HEK293 (cell line): Measurements from ENCODE around the gene UROD.

ENCODE experiments used
- CTCF ChIA-PET: fragments of 350-600 bp; formaldehyde crosslinking; extraction: SDS; loops from one replicate; lab custom pipeline; 2021; ENCODE audit warnings: antibody characterized with exemption; lab: Yijun Ruan, JAX
- POLR2A ChIA-PET: fragments of 300-600 bp; formaldehyde crosslinking; extraction: SDS; loops from one replicate; lab custom pipeline; 2020; ENCODE audit warnings: antibody characterized with exemption, inconsistent platforms; lab: Yijun Ruan, JAX
- H3K27ac ChIP-seq: fragments of 200-500 bp; sonication (Bioruptor generic); 2 replicates; pipeline ENCODE4 v1.5.1; 2014; ENCODE audit warnings: low read depth, low read length, control low read depth, inconsistent platforms; ENCODE audit errors: extremely low read depth
- H3K36me3 ChIP-seq, 2 experiments: fragments of 200-500 bp in 1 of 2; sonication (Bioruptor generic) in 1 of 2; 1 replicate in 1 of 2; 2 replicates in 1 of 2; pipeline ENCODE4 v1.5.1; 2014 to 2017; ENCODE audit warnings: inconsistent platforms in 2 of 2, low read length in 2 of 2; ENCODE audit not compliant: control insufficient read depth in 2 of 2, insufficient read depth in 1 of 2
- H3K4me1 ChIP-seq: fragments of 200-500 bp; sonication (Bioruptor generic); 2 replicates; pipeline ENCODE4 v1.5.1; 2014; ENCODE audit warnings: mild to moderate bottlenecking, low read length, inconsistent platforms; ENCODE audit not compliant: control insufficient read depth, insufficient read depth
- H3K4me3 ChIP-seq: 2 replicates; pipeline ENCODE4 v1.5.1; 2011; ENCODE audit warnings: low read depth, mild to moderate bottlenecking, control low read depth, low read length, moderate library complexity
- H3K9me3 ChIP-seq: fragments of 200-500 bp; sonication (Bioruptor generic); 2 replicates; pipeline ENCODE4 v1.5.1; 2014; ENCODE audit warnings: low read depth, low read length, inconsistent platforms; ENCODE audit not compliant: control insufficient read depth, insufficient read depth
- GLIS2 ChIP-seq: fragments of 450-650 bp; formaldehyde crosslinking; IDR thresholded peaks from 2 replicates; pipeline ENCODE4 v1.5.1; 2016; ENCODE audit warnings: missing biosample characterization, missing genetic modification characterization
- HOXA7 ChIP-seq: sonication (generic); formaldehyde crosslinking; IDR thresholded peaks from 2 replicates; pipeline ENCODE4 v1.8.1; 2022; ENCODE audit warnings: missing genetic modification reagents, borderline replicate concordance
- HOXC10 ChIP-seq: sonication (generic); formaldehyde crosslinking; IDR thresholded peaks from 2 replicates; pipeline ENCODE4 v1.8.1; 2023; ENCODE audit warnings: mild to moderate bottlenecking, missing genetic modification reagents
- TCF7L2 ChIP-seq: IDR thresholded peaks from 2 replicates; pipeline ENCODE4 v1.6.1; 2011; ENCODE audit warnings: low read depth, mild to moderate bottlenecking, inconsistent platforms, low read length, moderate library complexity, borderline replicate concordance
- ZBTB1 ChIP-seq: fragments of 450-650 bp; formaldehyde crosslinking; IDR thresholded peaks from 2 replicates; pipeline ENCODE4 v1.5.1; 2016; ENCODE audit warnings: missing biosample characterization, missing genetic modification characterization
- ZFP69B ChIP-seq: fragments of 450-650 bp; formaldehyde crosslinking; IDR thresholded peaks from 2 replicates; pipeline ENCODE4 v1.5.1; 2016; ENCODE audit warnings: missing biosample characterization, missing genetic modification characterization
- ZNF121 ChIP-seq: fragments of 450-650 bp; formaldehyde crosslinking; IDR thresholded peaks from 2 replicates; pipeline ENCODE4 v1.5.1; 2016; ENCODE audit warnings: missing biosample characterization, missing genetic modification characterization
- ZNF146 ChIP-seq: fragments of 450-650 bp; formaldehyde crosslinking; IDR thresholded peaks from 2 replicates; pipeline ENCODE4 v1.5.1; 2016; ENCODE audit warnings: missing biosample characterization, missing genetic modification characterization
- ZNF175 ChIP-seq: fragments of 450-650 bp; formaldehyde crosslinking; IDR thresholded peaks from 2 replicates; pipeline ENCODE4 v1.5.1; 2016; ENCODE audit warnings: missing biosample characterization, missing genetic modification characterization
- ZNF214 ChIP-seq: fragments of 450-650 bp; formaldehyde crosslinking; IDR thresholded peaks from 2 replicates; pipeline ENCODE4 v1.5.1; 2017; ENCODE audit warnings: missing biosample characterization, mild to moderate bottlenecking, missing genetic modification characterization, borderline replicate concordance
- ZNF366 ChIP-seq: fragments of 450-650 bp; formaldehyde crosslinking; conservative IDR thresholded peaks from 2 replicates; pipeline ENCODE4 v1.5.1; 2016; ENCODE audit warnings: missing biosample characterization, missing genetic modification characterization
- ZNF391 ChIP-seq: fragments of 450-650 bp; formaldehyde crosslinking; IDR thresholded peaks from 2 replicates; pipeline ENCODE4 v1.5.1; 2016; ENCODE audit warnings: low read depth, missing biosample characterization, missing genetic modification characterization, borderline replicate concordance
- ZNF426 ChIP-seq: fragments of 450-650 bp; formaldehyde crosslinking; IDR thresholded peaks from 2 replicates; pipeline ENCODE4 v1.5.1; 2017; ENCODE audit warnings: missing biosample characterization, missing genetic modification characterization, mild to moderate bottlenecking, inconsistent platforms, moderate library complexity
- ZNF585B ChIP-seq: fragments of 450-650 bp; formaldehyde crosslinking; IDR thresholded peaks from 2 replicates; pipeline ENCODE4 v1.5.1; 2016; ENCODE audit warnings: missing biosample characterization, missing genetic modification characterization
- ZNF596 ChIP-seq: fragments of 450-650 bp; IDR thresholded peaks from 2 replicates; pipeline ENCODE4 v1.5.0; 2018; ENCODE audit warnings: missing biosample characterization, mild to moderate bottlenecking, missing genetic modification characterization, moderate library complexity
- ZNF621 ChIP-seq: fragments of 450-650 bp; formaldehyde crosslinking; IDR thresholded peaks from 2 replicates; pipeline ENCODE4 v1.5.1; 2017; ENCODE audit warnings: missing biosample characterization, missing genetic modification characterization
- ZNF624 ChIP-seq: fragments of 450-650 bp; formaldehyde crosslinking; IDR thresholded peaks from 2 replicates; pipeline ENCODE4 v1.5.1; 2017; ENCODE audit warnings: missing biosample characterization, missing genetic modification characterization
- ZNF664 ChIP-seq: fragments of 450-650 bp; formaldehyde crosslinking; IDR thresholded peaks from 2 replicates; pipeline ENCODE4 v1.5.1; 2016; ENCODE audit warnings: missing biosample characterization, missing genetic modification characterization
- ZNF76 ChIP-seq: fragments of 450-650 bp; formaldehyde crosslinking; IDR thresholded peaks from 2 replicates; pipeline ENCODE4; 2016; ENCODE audit warnings: low read depth, missing biosample characterization, missing genetic modification characterization, borderline replicate concordance
- ZNF776 ChIP-seq: fragments of 450-650 bp; formaldehyde crosslinking; IDR thresholded peaks from 2 replicates; pipeline ENCODE4 v1.5.0; 2017; ENCODE audit warnings: missing biosample characterization, missing genetic modification characterization, borderline replicate concordance
- ZSCAN18 ChIP-seq: fragments of 450-650 bp; formaldehyde crosslinking; IDR thresholded peaks from 2 replicates; pipeline ENCODE4 v1.5.1; 2016; ENCODE audit warnings: missing biosample characterization, missing genetic modification characterization
- TF ChIP-seq, protein P1 (sequence below): fragments of 450-650 bp; formaldehyde crosslinking; IDR thresholded peaks from 2 replicates; pipeline ENCODE4 v1.5.1; 2016; ENCODE audit warnings: missing biosample characterization, missing genetic modification characterization, low read depth
- TF ChIP-seq, protein P2 (sequence below): fragments of 450-650 bp; IDR thresholded peaks from 2 replicates; pipeline ENCODE4 v1.5.1; 2018; ENCODE audit warnings: missing biosample characterization, missing genetic modification characterization

UROD gene

GRCh38 chr1:44994309-44994898 lies 17.6 kb upstream of the UROD start:
- TF ChIP-seq, protein P1, sequence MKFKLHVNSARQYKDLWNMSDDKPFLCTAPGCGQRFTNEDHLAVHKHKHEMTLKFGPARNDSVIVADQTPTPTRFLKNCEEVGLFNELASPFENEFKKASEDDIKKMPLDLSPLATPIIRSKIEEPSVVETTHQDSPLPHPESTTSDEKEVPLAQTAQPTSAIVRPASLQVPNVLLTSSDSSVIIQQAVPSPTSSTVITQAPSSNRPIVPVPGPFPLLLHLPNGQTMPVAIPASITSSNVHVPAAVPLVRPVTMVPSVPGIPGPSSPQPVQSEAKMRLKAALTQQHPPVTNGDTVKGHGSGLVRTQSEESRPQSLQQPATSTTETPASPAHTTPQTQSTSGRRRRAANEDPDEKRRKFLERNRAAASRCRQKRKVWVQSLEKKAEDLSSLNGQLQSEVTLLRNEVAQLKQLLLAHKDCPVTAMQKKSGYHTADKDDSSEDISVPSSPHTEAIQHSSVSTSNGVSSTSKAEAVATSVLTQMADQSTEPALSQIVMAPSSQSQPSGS: no peak
- TF ChIP-seq ZNF214: no peak
- no peak for TF ChIP-seq TCF7L2
- no peak for TF ChIP-seq ZFP69B (tag by site-specific recombination)
- TF ChIP-seq ZNF621: no peak
- no peak for TF ChIP-seq HOXC10
- TF ChIP-seq, protein P2, sequence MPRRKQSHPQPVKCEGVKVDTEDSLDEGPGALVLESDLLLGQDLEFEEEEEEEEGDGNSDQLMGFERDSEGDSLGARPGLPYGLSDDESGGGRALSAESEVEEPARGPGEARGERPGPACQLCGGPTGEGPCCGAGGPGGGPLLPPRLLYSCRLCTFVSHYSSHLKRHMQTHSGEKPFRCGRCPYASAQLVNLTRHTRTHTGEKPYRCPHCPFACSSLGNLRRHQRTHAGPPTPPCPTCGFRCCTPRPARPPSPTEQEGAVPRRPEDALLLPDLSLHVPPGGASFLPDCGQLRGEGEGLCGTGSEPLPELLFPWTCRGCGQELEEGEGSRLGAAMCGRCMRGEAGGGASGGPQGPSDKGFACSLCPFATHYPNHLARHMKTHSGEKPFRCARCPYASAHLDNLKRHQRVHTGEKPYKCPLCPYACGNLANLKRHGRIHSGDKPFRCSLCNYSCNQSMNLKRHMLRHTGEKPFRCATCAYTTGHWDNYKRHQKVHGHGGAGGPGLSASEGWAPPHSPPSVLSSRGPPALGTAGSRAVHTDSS: no peak
- TF ChIP-seq ZSCAN18 (tag by site-specific recombination): no peak
- TF ChIP-seq GLIS2: no peak
- TF ChIP-seq ZNF175 (tag by site-specific recombination): no peak
- no peak for TF ChIP-seq ZNF664
- no peak for TF ChIP-seq ZBTB1 (tag by site-specific recombination)
- Histone ChIP-seq H3K4me3 (no peak overlapping the region), H3K36me3 (no peaks in the 10 kb centered on the region), H3K9me3 (no peaks in the 10 kb centered on the region), H3K27ac (no peak overlapping the region), H3K4me1 (no peaks in the 10 kb centered on the region)
- CTCF ChIA-PET: interaction anchor here (0.6 kb wide), 1 partner anchor 41 kb away, joined by 6 read pairs; no protein-coding TSS in a partner anchor
- POLR2A ChIA-PET: no interaction called here

- ChIA-PET CTCF (interaction anchor here (0.9 kb wide), 1 partner anchor 39 kb away, joined by 4 read pairs; no protein-coding TSS in a partner anchor), POLR2A (no interaction called here)
- Histone ChIP-seq H3K9me3 (no peaks in the 10 kb centered on the region), H3K4me1 (no peaks in the 10 kb centered on the region), H3K4me3 (no peak overlapping the region), H3K27ac (no peak overlapping the region)
- no peak for TF ChIP-seq ZNF366 (tag by site-specific recombination)
- TF ChIP-seq ZNF146 (tag by site-specific recombination): peak; percentile 70; the same call in 1 of the 2 replicates
- TF ChIP-seq ZNF121: peak; percentile 30; the same call in 1 of the 2 replicates
- TF ChIP-seq, all 188 proteins: peak for 2
- no peaks in the 10 kb centered on the region for H3K36me3 ChIP-seq
Measured at GRCh38 chr1:44995467-44996238, 16.4 kb upstream of the UROD start.

GRCh38 chr1:44999232-44999631 lies 12.8 kb upstream of the UROD start:
- Histone ChIP-seq H3K36me3 (peaks cover 0 to 25% of the 10 kb centered on the region in 2 experiments; a peak in 1 of 3 replicates), H3K4me3 (no peak overlapping the region), H3K27ac (no peak overlapping the region), H3K9me3 (no peaks in the 10 kb centered on the region), H3K4me1 (no peaks in the 10 kb centered on the region)
- ChIA-PET CTCF (interaction anchor here (0.8 to 1.0 kb wide), 2 partner anchors 163 to 268 kb away, joined by 3 to 4 read pairs; partner anchors contain the start of gene RNU5D-1), POLR2A (interaction anchor here (0.6 to 3.5 kb wide), 3 partner anchors 12 to 327 kb away, joined by 3 to 16 read pairs (median 5); partner anchors contain the start of genes EIF2B3, HECTD3 and UROD)
- no peak for TF ChIP-seq ZNF76
- no peak for TF ChIP-seq ZNF391
- no peak for TF ChIP-seq ZNF624 (tag by site-specific recombination)
- TF ChIP-seq ZNF596 (tag by site-specific recombination): no peak
- no peak for TF ChIP-seq ZNF426 (tag by site-specific recombination)
- no peak for TF ChIP-seq ZNF585B (tag by site-specific recombination)
- no peak for TF ChIP-seq ZNF776 (tag by site-specific recombination)
- no peak for TF ChIP-seq HOXA7
